HG03196 (cell line): ENCODE results near the gene IPPK.
"Not testable (repeated sequence)": the region's sequence is repeated elsewhere in the genome, so short reads cannot be mapped to it uniquely, and the experiment has no call there.

Source experiments
- ATAC-seq: cut with Tn5 transposase; IDR thresholded peaks from one replicate; pipeline ENCODE4 v1.9.1; 2021; ENCODE audit not compliant: unreplicated experiment

Gene IPPK

GRCh38 chr9:92598382-92598781, 71.5 kb downstream of the IPPK start:
- no peak for ATAC-seq

- ATAC-seq, result no peak
Measured at GRCh38 chr9:92595930-92596329, 74.0 kb downstream of the IPPK start.

GRCh38 chr9:92595075-92595474, 74.9 kb downstream of the IPPK start:
- ATAC-seq, result not testable (repeated sequence)

GRCh38 chr9:92592946-92593861, 76.7 kb downstream of the IPPK start:
- no peak for ATAC-seq

GRCh38 chr9:92592537-92592936, 77.4 kb downstream of the IPPK start:
- no peak for ATAC-seq

- no peak for ATAC-seq
Measured at GRCh38 chr9:92590377-92590776, 79.6 kb downstream of the IPPK start.

- ATAC-seq, result no peak
Measured at GRCh38 chr9:92589923-92590322, 80.0 kb downstream of the IPPK start.

- ATAC-seq, result no peak
Measured at GRCh38 chr9:92576175-92576574, 93.8 kb downstream of the IPPK start.

- ATAC-seq, result not testable (repeated sequence)
Measured at GRCh38 chr9:92573612-92574011, 96.3 kb downstream of the IPPK start.

- ATAC-seq, result not testable (repeated sequence)
Measured at GRCh38 chr9:92571871-92572270, 98.1 kb downstream of the IPPK start.

- ATAC-seq, result no peak
Measured at GRCh38 chr9:92564982-92565381, 104.9 kb downstream of the IPPK start.

GRCh38 chr9:92564504-92564903, 105.4 kb downstream of the IPPK start:
- ATAC-seq, result no peak
